ENCODE data around the gene ZAP70.

The ZAP70 gene

DNA sequence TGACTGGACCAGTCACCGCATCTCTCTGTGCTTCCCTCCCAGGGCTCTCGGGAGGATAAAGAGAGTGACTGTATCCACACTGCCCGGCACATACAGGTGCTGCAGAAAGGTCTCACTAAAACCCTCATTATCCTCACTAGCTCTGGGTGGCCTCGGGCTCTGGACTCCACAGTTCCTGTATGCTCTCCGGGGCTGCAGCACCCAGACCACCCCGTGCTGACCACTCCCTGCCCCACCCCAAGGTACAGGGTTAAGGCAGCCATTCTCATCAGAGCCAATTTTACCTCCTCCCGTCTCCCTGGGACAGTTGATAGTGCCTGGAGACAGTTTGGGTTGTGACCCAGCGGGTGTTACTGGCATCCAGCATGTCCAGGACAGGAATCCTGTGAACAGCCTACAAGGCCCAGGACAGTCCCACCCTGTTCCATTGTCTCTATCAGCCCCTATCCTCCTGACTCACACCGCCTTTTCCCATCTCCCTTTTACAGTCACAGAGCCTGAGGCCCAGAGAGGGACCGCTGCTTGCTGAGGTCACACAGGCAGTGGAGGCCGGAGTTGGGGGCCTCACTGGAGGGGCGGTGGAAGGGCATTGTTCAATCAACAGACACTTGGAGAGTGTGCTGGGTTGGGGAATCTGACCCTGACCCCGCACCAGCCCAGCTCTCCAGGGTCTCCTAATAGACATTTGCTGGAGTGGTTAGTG, 1.7 kb downstream of the ZAP70 start:
- Histone ChIP-seq H3K36me3 (ENCODE audit: low read length) (no peaks in the 10 kb centered on the region), H3K9me2 (replicated peaks; ENCODE audit: insufficient read depth, low read length) (no peaks in the 10 kb centered on the region), H3K4me2 (ENCODE audit: low read depth, low read length, poor library complexity, severe bottlenecking) (no peak overlapping the region), H4K20me1 (ENCODE audit: low read depth, low read length) (no peaks in the 10 kb centered on the region), H3K9me3 (ENCODE audit: insufficient read depth, low read length) (no peaks in the 10 kb centered on the region), H3K27ac (ENCODE audit: low read depth, low read length) (no peak overlapping the region), H3K9ac (ENCODE audit: low read length) (no peak overlapping the region), H3K27me3 (ENCODE audit: low read length) (no peaks in the 10 kb centered on the region), H2AFZ (ENCODE audit: low read depth, low read length, severe bottlenecking) (no peak overlapping the region), H3K4me3 (ENCODE audit: insufficient read depth, low read length, poor library complexity, severe bottlenecking) (no peak overlapping the region), H3K79me2 (ENCODE audit: insufficient read depth, low read length) (no peaks in the 10 kb centered on the region), H3F3A (ENCODE audit: insufficient read depth) (no peaks in the 10 kb centered on the region)
- TF ChIP-seq, protein P1, sequence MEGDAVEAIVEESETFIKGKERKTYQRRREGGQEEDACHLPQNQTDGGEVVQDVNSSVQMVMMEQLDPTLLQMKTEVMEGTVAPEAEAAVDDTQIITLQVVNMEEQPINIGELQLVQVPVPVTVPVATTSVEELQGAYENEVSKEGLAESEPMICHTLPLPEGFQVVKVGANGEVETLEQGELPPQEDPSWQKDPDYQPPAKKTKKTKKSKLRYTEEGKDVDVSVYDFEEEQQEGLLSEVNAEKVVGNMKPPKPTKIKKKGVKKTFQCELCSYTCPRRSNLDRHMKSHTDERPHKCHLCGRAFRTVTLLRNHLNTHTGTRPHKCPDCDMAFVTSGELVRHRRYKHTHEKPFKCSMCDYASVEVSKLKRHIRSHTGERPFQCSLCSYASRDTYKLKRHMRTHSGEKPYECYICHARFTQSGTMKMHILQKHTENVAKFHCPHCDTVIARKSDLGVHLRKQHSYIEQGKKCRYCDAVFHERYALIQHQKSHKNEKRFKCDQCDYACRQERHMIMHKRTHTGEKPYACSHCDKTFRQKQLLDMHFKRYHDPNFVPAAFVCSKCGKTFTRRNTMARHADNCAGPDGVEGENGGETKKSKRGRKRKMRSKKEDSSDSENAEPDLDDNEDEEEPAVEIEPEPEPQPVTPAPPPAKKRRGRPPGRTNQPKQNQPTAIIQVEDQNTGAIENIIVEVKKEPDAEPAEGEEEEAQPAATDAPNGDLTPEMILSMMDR (IDR thresholded peaks at IDR 0.05; ENCODE audit: insufficient read depth, low read length, poor library complexity, severe bottlenecking): no peak
- TF ChIP-seq EZH2phosphoT487 (conservative IDR thresholded peaks at IDR 0.05; ENCODE audit: low read length): no peak

DNA sequence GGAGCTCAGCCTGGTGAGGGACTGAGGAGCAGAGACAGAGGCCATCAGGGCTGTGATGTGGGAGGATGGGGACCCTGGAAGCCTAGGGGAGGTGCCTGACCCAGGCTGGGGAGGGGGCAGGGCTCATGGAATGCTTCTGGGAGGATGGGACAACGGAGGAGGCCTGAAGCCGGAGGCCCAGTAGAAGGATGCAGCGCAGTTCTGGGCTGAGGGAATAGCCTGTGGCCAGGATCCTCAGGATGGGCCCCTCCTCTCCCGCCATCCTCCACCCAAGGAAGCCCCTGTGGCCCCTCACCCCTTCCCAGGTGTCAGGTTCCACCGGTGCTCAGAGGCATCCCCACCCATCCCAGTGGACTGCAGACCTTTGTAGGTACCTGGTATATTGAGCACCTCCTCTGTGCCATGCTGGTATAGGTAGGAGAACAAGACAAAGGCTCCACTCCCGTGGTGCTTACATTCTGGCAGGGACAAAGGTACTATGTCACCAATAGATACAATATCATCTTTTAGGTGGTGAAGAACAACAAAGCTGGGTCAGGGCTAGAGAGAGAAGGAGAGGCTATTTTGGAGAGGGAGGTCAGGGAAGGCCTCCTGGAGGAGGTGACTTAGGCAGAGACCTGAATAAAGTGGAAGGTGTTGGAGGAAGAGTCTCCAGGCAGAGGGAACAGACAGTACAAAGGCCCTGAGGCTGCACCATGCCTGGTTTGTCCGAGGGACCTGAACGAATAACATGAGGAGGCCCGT, 2.7 kb downstream of the ZAP70 start:
- Histone ChIP-seq H2AFZ (ENCODE audit: low read depth, low read length, severe bottlenecking) (no peak overlapping the region), H3K4me3 (ENCODE audit: insufficient read depth, low read length, poor library complexity, severe bottlenecking) (no peak overlapping the region), H3K27ac (ENCODE audit: low read depth, low read length) (no peak overlapping the region), H3K9ac (ENCODE audit: low read length) (no peak overlapping the region), H3F3A (ENCODE audit: insufficient read depth) (no peaks in the 10 kb centered on the region), H3K9me3 (ENCODE audit: insufficient read depth, low read length) (no peaks in the 10 kb centered on the region), H3K36me3 (ENCODE audit: low read length) (no peaks in the 10 kb centered on the region), H4K20me1 (ENCODE audit: low read depth, low read length) (no peaks in the 10 kb centered on the region), H3K79me2 (ENCODE audit: insufficient read depth, low read length) (no peaks in the 10 kb centered on the region), H3K4me2 (ENCODE audit: low read depth, low read length, poor library complexity, severe bottlenecking) (no peak overlapping the region), H3K9me2 (replicated peaks; ENCODE audit: insufficient read depth, low read length) (no peaks in the 10 kb centered on the region), H3K27me3 (ENCODE audit: low read length) (no peaks in the 10 kb centered on the region)
- TF ChIP-seq EZH2phosphoT487 (conservative IDR thresholded peaks at IDR 0.05; ENCODE audit: low read length): no peak
- TF ChIP-seq, protein P1 (IDR thresholded peaks at IDR 0.05; ENCODE audit: insufficient read depth, low read length, poor library complexity, severe bottlenecking): no peak

- TF ChIP-seq, protein P1 (IDR thresholded peaks at IDR 0.05; ENCODE audit: insufficient read depth, low read length, poor library complexity, severe bottlenecking): no peak
- no peak for TF ChIP-seq EZH2phosphoT487 (conservative IDR thresholded peaks at IDR 0.05; ENCODE audit: low read length)
- H3K4me3 ChIP-seq (ENCODE audit: insufficient read depth, low read length, poor library complexity, severe bottlenecking): no peak overlapping the region
- H3F3A ChIP-seq (ENCODE audit: insufficient read depth): no peaks in the 10 kb centered on the region
- H3K79me2 ChIP-seq (ENCODE audit: insufficient read depth, low read length): no peaks in the 10 kb centered on the region
- no peaks in the 10 kb centered on the region for H3K27me3 ChIP-seq (ENCODE audit: low read length)
- H3K9me2 ChIP-seq (replicated peaks; ENCODE audit: insufficient read depth, low read length): no peaks in the 10 kb centered on the region
- H3K4me2 ChIP-seq (ENCODE audit: low read depth, low read length, poor library complexity, severe bottlenecking): no peak overlapping the region
- no peak overlapping the region for H3K27ac ChIP-seq (ENCODE audit: low read depth, low read length)
- no peaks in the 10 kb centered on the region for H3K36me3 ChIP-seq (ENCODE audit: low read length)
- H4K20me1 ChIP-seq (ENCODE audit: low read depth, low read length): no peaks in the 10 kb centered on the region
- no peaks in the 10 kb centered on the region for H3K9me3 ChIP-seq (ENCODE audit: insufficient read depth, low read length)
- no peak overlapping the region for H3K9ac ChIP-seq (ENCODE audit: low read length)
- no peak overlapping the region for H2AFZ ChIP-seq (ENCODE audit: low read depth, low read length, severe bottlenecking)
Measured at GRCh38 chr2:97716695-97717612, 3.6 kb downstream of the ZAP70 start.

Data from SU-DHL-6 (cell line).